GM12892 (cell line): ENCODE data around the gene ARFGAP3.

Experiments
- POLR2A ChIP-seq: IDR thresholded peaks from 2 replicates; pipeline ENCODE4 v1.6.1; 2011; ENCODE audit warnings: low read depth, low read length, control low read depth
- POLR2AphosphoS5 ChIP-seq: IDR thresholded peaks from 2 replicates; pipeline ENCODE4 v1.6.1; 2011; ENCODE audit warnings: low read depth, low read length, control low read depth
- TAF1 ChIP-seq: IDR thresholded peaks from 2 replicates; pipeline ENCODE4 v1.6.1; 2011; ENCODE audit warnings: low read depth, mild to moderate bottlenecking, control low read depth, low read length, borderline replicate concordance

DNA sequence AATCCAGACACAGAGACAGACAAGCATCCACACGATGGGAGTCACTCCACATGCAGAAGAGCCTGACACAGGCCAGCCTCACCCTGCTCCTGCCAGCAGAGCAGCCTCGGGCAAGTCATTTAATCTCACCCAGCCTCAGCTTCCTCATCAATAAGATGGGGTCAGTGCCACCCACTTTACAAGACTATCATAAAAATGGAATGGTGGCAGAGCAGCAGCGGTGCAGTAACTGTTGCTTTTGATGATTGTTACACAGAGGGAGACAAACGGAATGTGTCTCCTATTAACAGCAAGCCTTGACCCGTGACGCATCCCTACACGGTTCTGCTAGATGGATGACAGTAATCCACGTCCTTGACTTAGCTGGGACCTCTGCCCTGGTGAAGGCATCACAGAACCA lies 26.0 kb upstream of the ARFGAP3 start:
- TF ChIP-seq POLR2A (no peak), POLR2AphosphoS5 (no peak), TAF1 (no peak)
